Activated effector memory CD4-positive, alpha-beta T cell treated with Interleukin-2 at 50 U/mL for 16 hours (primary cell): ENCODE measurements around the gene CCDC80.
"Not testable (repeated sequence)": the region's sequence is repeated elsewhere in the genome, so short reads cannot be mapped to it uniquely, and the experiment has no call there.

Source experiments
- DNase-seq: peaks from one replicate; pipeline ENCODE4 v3.0.0-alpha.2; 2020

Gene CCDC80

DNA sequence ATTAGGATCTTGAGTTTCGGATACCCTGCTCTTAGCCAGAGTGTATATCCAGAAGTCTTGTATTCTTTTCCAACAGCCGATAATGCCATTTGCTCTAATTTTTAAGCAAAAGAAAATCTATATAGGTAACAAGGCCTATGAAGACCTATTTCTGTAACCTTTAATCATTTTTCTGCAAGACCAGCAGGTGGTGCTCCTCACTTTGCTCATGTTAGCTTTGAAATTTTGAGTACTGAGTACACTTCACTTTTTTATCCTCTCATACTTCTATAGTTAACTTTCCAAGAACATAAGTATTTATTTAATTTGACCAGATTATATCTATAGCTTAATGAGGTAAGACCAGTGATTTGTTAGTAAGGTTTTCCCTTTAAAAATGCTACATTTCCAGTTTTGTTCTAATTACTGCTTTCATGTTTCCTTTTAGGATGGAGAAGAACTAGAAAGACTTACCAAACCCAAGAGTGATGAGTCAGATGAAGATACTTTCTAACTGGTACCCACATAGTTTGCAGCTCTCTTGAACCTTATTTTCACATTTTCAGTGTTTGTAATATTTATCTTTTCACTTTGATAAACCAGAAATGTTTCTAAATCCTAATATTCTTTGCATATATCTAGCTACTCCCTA is 58.6 kb downstream of the CCDC80 start:
- no peak for DNase-seq

DNA sequence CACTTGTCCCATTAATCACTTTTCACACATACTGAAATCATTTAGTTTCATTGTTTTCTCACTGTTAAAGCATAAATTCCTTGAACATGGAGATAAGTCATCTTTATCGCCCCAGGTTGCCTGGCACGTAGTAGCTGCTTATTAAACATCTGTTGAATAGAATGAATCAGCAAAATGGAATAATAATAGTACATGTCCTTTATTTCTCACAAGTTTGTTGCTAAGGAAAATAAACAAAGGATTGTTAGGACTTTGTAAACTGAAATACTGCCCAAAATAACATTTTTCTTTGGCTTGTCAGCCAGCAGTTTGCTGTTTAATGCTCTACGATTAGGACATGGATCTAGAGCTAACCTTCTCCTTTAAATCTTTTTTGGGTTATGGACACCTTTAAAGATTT is 61.2 kb downstream of the CCDC80 start:
- DNase-seq, result no peak

DNA sequence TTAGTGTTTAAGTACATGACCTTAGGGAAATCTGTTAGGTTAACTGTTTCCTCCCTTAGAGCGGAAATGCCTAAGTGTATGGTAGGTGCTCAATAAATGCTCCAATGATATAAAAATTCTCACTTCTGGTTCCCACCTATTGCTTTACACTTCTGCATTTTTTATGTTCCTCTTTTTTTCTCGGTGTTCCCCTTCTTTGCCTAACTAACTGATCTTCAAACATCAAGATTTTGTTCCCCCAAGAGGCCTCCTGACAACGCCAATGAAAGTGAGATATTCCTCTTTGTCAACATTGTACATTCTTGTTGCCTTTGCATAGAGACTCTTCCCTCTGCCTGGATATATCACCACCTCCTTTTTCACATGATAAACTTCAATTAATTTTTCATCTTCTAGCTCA is 61.7 kb downstream of the CCDC80 start:
- no peak for DNase-seq

DNA sequence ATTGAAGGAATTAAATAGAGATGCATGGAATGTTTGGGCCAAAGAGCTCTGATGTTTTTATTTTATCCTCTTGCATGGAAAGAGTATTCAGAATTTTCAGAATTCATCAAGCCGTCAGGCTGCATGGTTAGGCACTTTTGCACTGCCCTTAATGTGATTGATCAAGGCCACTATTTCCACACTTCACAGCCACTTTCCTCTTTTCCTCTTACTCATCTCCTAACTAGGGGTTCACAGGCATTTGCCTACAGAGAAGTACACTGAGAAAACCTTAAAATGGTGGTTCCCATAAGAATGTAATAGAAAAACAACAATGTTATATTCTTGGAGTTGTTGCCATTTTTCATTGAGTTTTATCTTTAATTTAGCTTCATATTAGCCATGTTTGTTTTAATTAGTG is 68.2 kb downstream of the CCDC80 start:
- DNase-seq, result no peak

DNA sequence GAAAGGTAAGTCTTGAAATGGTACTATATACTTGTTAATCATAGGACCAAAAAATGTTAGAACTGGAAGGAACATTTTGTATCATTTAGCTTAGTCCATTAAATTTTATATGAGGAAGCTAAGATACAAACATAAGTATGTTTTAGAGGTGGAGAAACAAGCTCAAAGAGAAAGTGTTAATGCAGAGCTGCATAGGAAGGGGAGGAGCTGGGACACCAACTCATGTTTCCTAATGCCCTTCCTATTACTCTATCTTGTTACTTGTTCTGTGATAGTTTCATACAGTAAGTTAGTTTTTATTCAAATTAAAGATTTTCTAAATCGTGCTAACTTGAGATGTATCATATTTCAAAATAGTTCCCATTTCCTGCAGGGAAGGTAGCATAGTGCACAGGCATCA is 71.7 kb downstream of the CCDC80 start:
- no peak for DNase-seq

DNA sequence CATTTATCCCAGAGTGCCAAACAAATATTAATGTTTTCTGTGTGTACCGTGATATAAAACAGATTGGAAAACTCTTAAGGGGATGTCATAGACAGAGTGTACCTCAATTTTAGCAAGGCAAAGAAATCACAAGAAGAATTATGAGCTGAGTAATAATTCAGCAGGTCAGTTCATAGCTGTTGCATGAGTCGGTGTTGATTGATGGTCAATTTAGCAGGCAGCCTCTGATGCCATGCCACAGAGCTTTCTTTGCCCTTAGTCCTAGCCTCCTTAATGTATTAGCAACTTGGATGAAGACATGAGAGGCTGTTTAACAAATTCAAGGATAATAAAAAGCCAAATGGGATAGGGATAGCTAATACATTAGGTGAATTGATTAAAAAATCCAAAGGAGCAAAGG is 72.3 kb downstream of the CCDC80 start:
- DNase-seq, result no peak

DNA sequence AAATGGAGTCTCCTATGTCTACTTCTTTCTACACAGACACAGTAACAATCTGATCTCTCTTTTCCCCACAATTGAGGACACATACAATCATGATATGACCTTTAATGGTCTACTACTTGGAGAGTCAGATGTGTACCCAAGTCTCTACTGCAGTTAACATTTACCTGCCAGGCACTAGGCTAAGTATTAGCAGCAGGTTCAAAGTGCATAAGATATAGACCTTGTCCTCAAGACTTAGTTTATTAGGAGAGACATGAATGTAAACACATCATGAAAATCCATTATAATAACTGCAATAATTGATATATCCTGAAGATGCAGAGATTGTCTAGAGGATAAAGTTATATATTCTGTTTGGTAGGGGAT is 76.0 kb downstream of the CCDC80 start:
- DNase-seq, result no peak

DNA sequence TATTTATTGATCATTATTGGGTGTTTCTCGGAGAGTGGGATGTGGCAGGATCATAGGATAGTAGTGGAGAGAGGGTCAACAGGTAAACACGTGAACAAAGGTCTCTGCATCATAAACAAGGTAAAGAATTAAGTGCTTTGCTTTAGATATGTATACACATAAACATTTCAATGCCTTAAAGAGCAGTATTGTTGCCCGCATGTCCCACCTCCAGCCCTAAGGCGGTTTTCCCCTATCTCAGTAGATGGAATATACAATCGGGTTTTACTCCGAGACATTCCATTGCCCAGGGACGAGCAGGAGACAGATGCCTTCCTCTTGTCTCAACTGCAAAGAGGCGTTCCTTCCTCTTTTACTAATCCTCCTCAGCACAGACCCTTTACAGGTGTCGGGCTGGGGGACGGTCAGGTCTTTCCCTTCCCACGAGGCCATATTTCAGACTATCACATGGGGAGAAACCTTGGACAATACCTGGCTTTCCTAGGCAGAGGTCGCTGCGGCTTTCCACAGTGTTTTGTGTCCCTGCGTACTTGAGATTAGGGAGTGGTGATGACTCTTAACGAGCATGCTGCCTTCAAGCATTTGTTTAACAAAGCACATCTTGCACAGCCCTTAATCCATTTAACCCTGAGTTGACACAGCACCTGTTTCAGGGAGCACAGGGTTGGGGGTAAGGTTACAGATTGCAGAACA is 76.5 kb downstream of the CCDC80 start:
- not testable (repeated sequence) for DNase-seq

DNA sequence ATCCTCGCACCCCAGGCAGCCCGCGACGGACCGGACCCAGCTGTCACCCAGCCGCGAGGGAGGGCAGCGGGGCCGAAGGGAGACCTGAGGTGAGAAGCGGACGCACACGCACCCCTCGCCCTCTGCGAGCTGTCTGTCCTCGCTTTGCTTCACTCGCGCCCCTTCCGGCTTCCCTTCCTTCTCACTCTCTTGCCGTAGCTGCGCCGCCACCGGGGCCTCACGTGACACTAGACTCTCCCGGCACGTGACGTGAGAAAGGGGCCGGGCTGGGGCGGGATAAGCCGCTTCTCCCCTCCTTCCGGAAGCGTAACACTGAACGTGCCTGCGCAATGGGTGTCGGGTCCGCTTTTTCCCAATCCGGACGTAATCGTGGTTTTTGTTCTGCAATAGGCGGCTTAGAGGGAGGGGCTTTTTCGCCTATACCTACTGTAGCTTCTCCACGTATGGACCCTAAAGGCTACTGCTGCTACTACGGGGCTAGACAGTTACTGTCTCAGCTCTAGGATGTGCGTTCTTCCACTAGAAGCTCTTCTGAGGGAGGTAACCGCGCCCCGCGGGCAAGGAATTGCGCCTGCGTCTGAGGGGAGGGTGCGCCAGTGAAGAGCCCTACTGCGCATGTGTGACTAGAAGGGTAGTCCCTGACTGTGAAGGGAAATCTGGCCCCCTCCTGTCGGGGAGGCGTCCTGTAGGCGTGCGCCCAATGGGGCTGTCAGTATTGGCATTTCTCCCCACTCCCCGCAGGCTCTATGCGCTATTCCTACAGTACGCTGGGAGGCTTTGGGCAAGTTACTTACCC is 79.0 kb downstream of the CCDC80 start, which contains the start of the genes ATG3 and SLC35A5:
ATG3 (minus strand) TSS at position 229 of the 796 bp plus-strand sequence. CDS start 434 bp downstream, outside the sequence.
SLC35A5 (plus strand) TSS at position 312 of the 796 bp plus-strand sequence. CDS start 1,359 bp downstream, outside the sequence.
- peak; percentile 99 for DNase-seq

DNA sequence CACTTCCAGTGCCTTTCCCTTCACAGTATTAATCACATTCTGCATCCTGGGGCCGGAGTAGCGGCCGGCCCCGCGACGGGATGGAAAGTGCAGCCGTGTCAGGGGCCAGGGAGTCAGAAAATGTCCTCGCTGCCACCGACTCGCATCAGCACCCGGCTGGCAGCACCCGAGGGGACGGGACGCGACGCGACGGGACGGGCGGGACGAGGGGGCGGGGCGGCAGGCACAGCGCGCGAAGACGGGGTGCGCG is 79.5 kb downstream of the CCDC80 start:
- no peak for DNase-seq

DNA sequence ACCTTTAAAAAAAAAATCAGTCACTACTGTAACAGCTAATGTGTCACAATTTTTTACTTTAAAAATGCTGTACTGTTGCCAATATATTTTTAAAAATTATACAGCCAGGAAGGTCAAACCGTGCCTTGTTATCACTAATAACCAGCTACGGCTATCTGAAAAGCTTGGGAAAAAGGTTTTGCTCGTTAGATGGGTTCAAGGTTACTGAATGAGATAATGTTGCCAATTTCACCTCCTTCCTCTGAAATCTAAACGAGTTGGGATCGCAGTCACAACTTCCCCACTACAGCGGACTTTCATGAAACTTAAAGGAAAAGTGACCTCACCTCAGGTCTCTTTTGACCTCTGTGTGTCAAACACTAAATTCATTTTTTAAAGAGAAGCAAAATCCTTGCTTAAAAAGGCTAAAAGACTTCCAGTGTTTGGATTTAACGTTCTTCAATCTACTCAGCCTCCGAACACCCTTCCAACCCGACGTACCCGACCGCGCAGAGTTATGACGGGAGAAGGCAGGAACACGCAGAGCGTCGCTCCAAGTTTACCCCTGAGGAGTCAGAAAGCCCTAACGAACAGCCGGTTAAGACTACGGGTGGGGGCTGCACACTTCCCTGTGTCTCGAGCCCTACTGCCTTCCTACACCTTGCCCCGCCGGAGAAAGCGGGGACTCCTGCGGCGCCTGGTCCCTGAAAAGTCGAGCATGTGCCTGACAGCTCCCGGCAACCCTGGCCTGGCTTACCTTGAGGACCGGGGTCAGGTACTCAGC is 80.0 kb downstream of the CCDC80 start:
- DNase-seq, result no peak

DNA sequence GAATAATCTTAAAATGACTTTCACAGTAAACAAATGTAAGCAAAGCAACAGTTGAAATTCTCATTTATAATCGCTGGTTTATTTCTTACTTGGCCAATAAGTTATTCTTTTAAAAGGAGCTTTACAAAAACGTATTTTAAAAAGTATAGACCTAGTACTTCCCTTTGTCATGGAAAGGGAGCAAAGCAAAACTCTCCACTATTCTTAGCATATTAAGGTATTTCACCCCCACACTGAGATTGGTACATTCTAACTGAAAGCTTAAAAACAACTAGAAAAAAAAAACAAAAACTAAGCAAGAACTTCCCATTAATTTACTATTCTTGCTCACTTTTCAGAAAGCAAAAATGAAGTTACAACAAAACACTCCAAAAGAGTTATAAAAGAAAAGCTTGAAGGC is 80.6 kb downstream of the CCDC80 start:
- no peak for DNase-seq

DNA sequence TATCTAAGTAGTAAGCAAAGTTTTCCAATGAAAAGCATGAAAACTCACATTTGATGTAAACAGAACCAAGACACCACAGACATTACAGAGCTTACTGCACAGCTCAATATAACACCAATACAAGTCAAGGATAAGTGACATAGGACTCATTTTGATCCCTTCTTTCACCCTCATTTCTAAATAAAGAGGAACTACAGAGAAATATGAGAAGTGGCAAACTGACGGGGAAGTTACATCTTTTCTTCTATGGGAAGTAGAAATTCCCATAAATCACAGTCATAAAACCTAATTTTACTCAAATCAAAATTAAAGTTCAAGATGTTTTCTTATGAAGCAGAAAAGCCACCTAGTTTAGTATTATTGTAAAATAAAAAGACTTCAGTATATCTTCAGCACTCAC is 83.0 kb downstream of the CCDC80 start:
- DNase-seq, result no peak

DNA sequence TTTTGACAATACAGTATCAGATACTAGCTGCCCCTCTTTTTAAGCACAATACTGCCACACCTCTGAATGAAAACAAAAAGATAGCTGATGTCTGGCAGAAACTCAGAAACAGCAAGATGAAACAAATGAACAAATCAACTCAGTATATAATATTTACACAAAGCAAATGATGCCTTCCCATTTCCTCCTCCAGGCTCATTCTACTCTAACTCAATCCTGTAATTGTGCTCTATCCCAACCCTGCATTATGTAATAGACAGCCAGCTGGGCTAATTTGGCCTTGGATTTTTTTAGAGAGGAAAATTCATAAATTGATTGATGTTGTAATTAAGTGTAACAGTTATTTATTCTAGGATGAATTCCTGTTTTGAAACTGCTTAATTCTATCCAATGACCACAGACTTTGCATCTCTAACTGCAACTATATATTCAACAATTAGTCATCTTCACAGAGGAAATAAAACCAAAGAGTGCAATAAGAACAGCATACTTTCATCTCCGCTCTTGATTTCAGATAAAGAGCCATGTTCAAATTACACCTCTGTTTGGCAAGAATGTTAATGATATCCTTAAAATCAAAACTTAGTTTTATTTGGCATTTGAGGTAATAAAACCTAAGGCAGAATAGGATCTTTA is 85.3 kb downstream of the CCDC80 start:
- no peak for DNase-seq

DNA sequence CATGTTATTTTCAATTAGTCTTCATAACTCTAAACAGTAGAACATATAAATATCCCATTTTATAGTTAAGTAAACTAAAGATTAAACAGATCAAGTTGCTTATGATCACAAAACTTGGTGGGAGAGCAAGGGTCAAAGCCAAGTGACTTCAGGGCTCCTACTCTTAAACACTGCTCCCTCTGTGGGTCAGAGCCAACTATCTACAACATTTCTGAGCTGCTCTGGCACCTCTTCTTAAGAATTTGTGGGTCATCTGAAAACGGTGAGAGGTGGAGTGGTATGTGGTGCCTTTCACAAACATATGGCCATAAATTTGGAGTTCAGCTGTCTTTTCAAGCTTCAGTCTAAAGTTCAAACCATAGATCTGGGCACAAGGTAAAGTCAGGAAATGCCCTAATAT is 90.1 kb downstream of the CCDC80 start:
- no peak for DNase-seq
